ENCODE data around the gene WRAP73. TPM values are rescaled to one million over a fixed set of nuclear protein-coding genes. Genes with fewer than 3 reads are reported as not detected.

The WRAP73 gene
- polyA plus RNA-seq, 2 of the 4 experiments (the other 2 are of a cell fraction), result 15.4 to 16.1 TPM

- H3K27ac ChIP-seq, result no peak overlapping the region
- no peak for DNase-seq (ENCODE audit: low read depth in 1 of 2, low spot score in 1 of 2)
- WGBS (ENCODE audit: missing lambda C conversion rate), result 38% methylated on average over 6 of the region's 6 CpGs
- no peaks in the 10 kb centered on the region for H3K9me3 ChIP-seq
- no peaks in the 10 kb centered on the region for H3K4me1 ChIP-seq
- ChIA-PET POLR2A (no interaction called here), CTCF (no interaction called here)
- TF ChIP-seq POLR2A (IDR thresholded peaks at IDR 0.05; ENCODE audit: low read length), result no peak
- no peak for TF ChIP-seq EHMT2 (IDR thresholded peaks at IDR 0.05; ENCODE audit: low read depth)
- no peak for TF ChIP-seq ZFP36 (IDR thresholded peaks at IDR 0.05; ENCODE audit: borderline replicate concordance, partially characterized antibody)
- TF ChIP-seq CHD4 (IDR thresholded peaks at IDR 0.05; ENCODE audit: borderline replicate concordance), result no peak
- H3K4me2 ChIP-seq, result no peak overlapping the region
- no peak for ATAC-seq
- FAIRE-seq, result no peak
- no peak overlapping the region for H3K4me3 ChIP-seq
These were observed 7.2 kb upstream of the WRAP73 start for GRCh38 chr1:3657096-3657475.

GRCh38 chr1:3656450-3657095, 6.7 kb upstream of the WRAP73 start:
- TF ChIP-seq ZFP36 (IDR thresholded peaks at IDR 0.05; ENCODE audit: borderline replicate concordance, partially characterized antibody) (no peak), POLR2AphosphoS2 (conservative IDR thresholded peaks at IDR 0.05; ENCODE audit: low read length) (no peak)
- DNase-seq (ENCODE audit: low read depth in 1 of 2, low spot score in 1 of 2) (no peak), FAIRE-seq (no peak), ATAC-seq (no peak)
- Histone ChIP-seq H3K4me3 (no peak overlapping the region), H3K4me2 (no peak overlapping the region), H3K4me1 (peaks cover 3% of the 10 kb centered on the region; the same call in 1 of the 3 replicates), H3K9me3 (no peaks in the 10 kb centered on the region), H3K27ac (no peak overlapping the region)
- ChIA-PET CTCF (interaction anchor here (1.0 kb wide), 1 partner anchor 39 kb away, joined by 3 read pairs; no protein-coding TSS in a partner anchor), POLR2A (no interaction called here)
- 74% methylated on average over 9 of the region's 13 CpGs for WGBS (ENCODE audit: missing lambda C conversion rate)

GRCh38 chr1:3654549-3655281, 4.8 kb upstream of the WRAP73 start:
- FAIRE-seq, result no peak
- H3K27ac ChIP-seq, result no peak overlapping the region
- CTCF ChIA-PET, result interaction anchor here (1.0 to 1.4 kb wide), 2 partner anchors 72 to 164 kb away, joined by 3 to 5 read pairs; no protein-coding TSS in a partner anchor

GRCh38 chr1:3653286-3653618, 3.3 kb upstream of the WRAP73 start:
- Histone ChIP-seq H3K4me1 (peaks cover 11% of the 10 kb centered on the region; the same call in 2 of the 3 replicates), H3K4me2 (0 out of 3 replicates have a peak overlapping the region, but pooled peaks have one; percentile 89), H3K4me3 (no peak overlapping the region), H3K27ac (no peak overlapping the region), H3K9me3 (no peaks in the 10 kb centered on the region)
- WGBS (ENCODE audit: missing lambda C conversion rate), result 70% methylated on average over 5 of the region's 10 CpGs
- FAIRE-seq (no peak), ATAC-seq (no peak), DNase-seq (ENCODE audit: low read depth in 1 of 2, low spot score in 1 of 2) (no peak)
- ChIA-PET CTCF (interaction anchor here (1.4 kb wide), 1 partner anchor 163 kb away, joined by 5 read pairs; no protein-coding TSS in a partner anchor), POLR2A (no interaction called here)
- TF ChIP-seq NFE2L2 (conservative IDR thresholded peaks at IDR 0.05; ENCODE audit: low read length) (no peak), USF2 (IDR thresholded peaks at IDR 0.05) (no peak), HOXB5 (CRISPR knock-in tag; IDR thresholded peaks at IDR 0.05) (no peak), PHF8 (IDR thresholded peaks at IDR 0.05; ENCODE audit: borderline replicate concordance, low read depth) (no peak), HES2 (IDR thresholded peaks at IDR 0.05) (no peak), BHLHE40 (IDR thresholded peaks at IDR 0.05; ENCODE audit: low read depth, low read length) (no peak), ELK1 (IDR thresholded peaks at IDR 0.05; ENCODE audit: low read depth, low read length) (no peak), KDM1A (IDR thresholded peaks at IDR 0.05; ENCODE audit: low read depth) (no peak), TFCP2L1 (CRISPR knock-in tag; IDR thresholded peaks at IDR 0.05) (no peak), SMC3 (IDR thresholded peaks at IDR 0.05) (no peak), ZC3H11A (IDR thresholded peaks at IDR 0.05) (no peak), FOSL2 (IDR thresholded peaks at IDR 0.05) (no peak), FOSL2 (CRISPR knock-in tag; IDR thresholded peaks at IDR 0.05) (no peak), HDAC2 (IDR thresholded peaks at IDR 0.05) (no peak)

More at GRCh38 chr1:3654549-3655281, 4.8 kb upstream of the WRAP73 start:
- 83% methylated on average over 17 of the region's 22 CpGs for WGBS (ENCODE audit: missing lambda C conversion rate)
- Histone ChIP-seq H3K4me1 (peaks cover 5% of the 10 kb centered on the region; the same call in 1 of the 3 replicates), H3K4me2 (no peak overlapping the region), H3K4me3 (no peak overlapping the region), H3K9me3 (no peaks in the 10 kb centered on the region)
- POLR2A ChIA-PET, result no interaction called here
- no peak for ATAC-seq
- no peak for DNase-seq (ENCODE audit: low read depth in 1 of 2, low spot score in 1 of 2)
- no peak for TF ChIP-seq TFCP2L1 (CRISPR knock-in tag; IDR thresholded peaks at IDR 0.05)
- no peak for TF ChIP-seq RARB (CRISPR knock-in tag; IDR thresholded peaks at IDR 0.05)
- TF ChIP-seq PBX3 (IDR thresholded peaks at IDR 0.05), result no peak
- no peak for TF ChIP-seq HEYL (CRISPR knock-in tag; IDR thresholded peaks at IDR 0.05)
- no peak for TF ChIP-seq ZC3H11A (IDR thresholded peaks at IDR 0.05)
- no peak for TF ChIP-seq MAZ (IDR thresholded peaks at IDR 0.05; ENCODE audit: borderline replicate concordance, low read depth, low read length)
- no peak for TF ChIP-seq RAD21 (conservative IDR thresholded peaks at IDR 0.05 in 1 of 2, IDR thresholded peaks at IDR 0.05 in 1 of 2)
- no peak for TF ChIP-seq GATA3 (IDR thresholded peaks at IDR 0.05; ENCODE audit: borderline replicate concordance)
- no peak for TF ChIP-seq HES2 (IDR thresholded peaks at IDR 0.05)
- TF ChIP-seq JUN (IDR thresholded peaks at IDR 0.05), result no peak
- no peak for TF ChIP-seq CHD2 (IDR thresholded peaks at IDR 0.05; ENCODE audit: low read length, partially characterized antibody)
- TF ChIP-seq EP300 (IDR thresholded peaks at IDR 0.05), result no peak
- no peak for TF ChIP-seq ZNF302 (CRISPR knock-in tag; IDR thresholded peaks at IDR 0.05)
- no peak for TF ChIP-seq EHMT2 (IDR thresholded peaks at IDR 0.05; ENCODE audit: low read depth)
- no peak for TF ChIP-seq NR3C1 (IDR thresholded peaks at IDR 0.05)
- no peak for TF ChIP-seq ESRRA (IDR thresholded peaks at IDR 0.05; ENCODE audit: borderline replicate concordance, low read length)
